CD4-positive, alpha-beta T cell (primary cell): ENCODE measurements around the gene DDC. TPM values are rescaled to one million over a fixed set of nuclear protein-coding genes. Genes with fewer than 3 reads are reported as not detected.

ENCODE experiments used
- ATAC-seq: fragments of 200-7000 bp; cut with Tn5 transposase; one replicate; pipeline ENCODE4 v1.10.0; 2022; ENCODE audit warnings: mild to moderate bottlenecking; ENCODE audit not compliant: poor library complexity
- CTCF ChIA-PET: fragments of 350-600 bp; sonication (Branson Sonifier 250); formaldehyde crosslinking; loops from one replicate; lab custom pipeline; 2021; ENCODE audit warnings: antibody characterized with exemption, inconsistent platforms; lab: Charles Lee
- POLR2A ChIA-PET: fragments of 350-600 bp; sonication (Branson Sonifier 250); formaldehyde crosslinking; loops from one replicate; lab custom pipeline; 2021; ENCODE audit warnings: antibody characterized with exemption, inconsistent platforms; lab: Charles Lee
- DNase-seq, 14 experiments: peaks; one replicate each; pipeline ENCODE4 v3.0.0-alpha.2; 2013 to 2020; ENCODE audit warnings: mixed read lengths in 2 of 14
- H3K27ac ChIP-seq, 2 donors: one replicate each; pipeline versions ENCODE4 v1.5.1 to v1.7.0; 2013; ENCODE audit warnings: low read length in 2 of 2, low read depth in 1 of 2, mild to moderate bottlenecking in 1 of 2
- H3K27me3 ChIP-seq, 2 experiments: 1 replicate in 1 of 2; 2 replicates in 1 of 2; pipeline versions ENCODE4 v1.6.1 to v1.7.0; 2013; ENCODE audit warnings: low read length in 2 of 2, control low read depth in 1 of 2, mild to moderate bottlenecking in 1 of 2, moderate library complexity in 1 of 2; ENCODE audit not compliant: insufficient read depth in 2 of 2, control insufficient read depth in 1 of 2
- H3K36me3 ChIP-seq: one replicate; pipeline ENCODE4 v1.6.1; 2013; ENCODE audit warnings: low read length, control low read depth; ENCODE audit not compliant: insufficient read depth
- H3K4me1 ChIP-seq: one replicate; pipeline ENCODE4 v1.6.1; 2013; ENCODE audit warnings: low read length, control low read depth; ENCODE audit not compliant: insufficient read depth
- H3K4me3 ChIP-seq: one replicate; pipeline ENCODE4 v1.5.1; 2013; ENCODE audit warnings: mild to moderate bottlenecking, low read length, moderate library complexity
- H3K9me3 ChIP-seq, 2 experiments: 1 replicate in 1 of 2; 2 replicates in 1 of 2; pipeline versions ENCODE4 v1.6.1 to v1.7.0; 2013; ENCODE audit warnings: low read length in 2 of 2, mild to moderate bottlenecking in 2 of 2, control low read depth in 1 of 2, moderate library complexity in 1 of 2; ENCODE audit not compliant: control insufficient read depth in 1 of 2, insufficient read depth in 1 of 2
- H3K27ac Mint-ChIP-seq: one replicate; pipeline ENCODE4 v1.8.0; 2020; ENCODE audit warnings: mixed read lengths
- H3K27me3 Mint-ChIP-seq: one replicate; pipeline ENCODE4 v1.8.0; 2021; ENCODE audit warnings: mixed read lengths
- H3K36me3 Mint-ChIP-seq: one replicate; pipeline ENCODE4 v1.8.0; 2021; ENCODE audit warnings: low read depth, mixed read lengths
- H3K4me1 Mint-ChIP-seq: one replicate; pipeline ENCODE4 v1.8.0; 2021; ENCODE audit warnings: low read depth, mixed read lengths
- H3K4me3 Mint-ChIP-seq: one replicate; pipeline ENCODE4 v1.8.0; 2020; ENCODE audit warnings: mild to moderate bottlenecking, mixed read lengths
- H3K9me3 Mint-ChIP-seq: one replicate; pipeline ENCODE4 v1.8.0; 2020; ENCODE audit warnings: mixed read lengths
- CTCF ChIP-seq: fragments of 200-600 bp; IDR thresholded peaks from one replicate; pipeline ENCODE4 v1.8.0; 2022; ENCODE audit warnings: antibody characterized with exemption, mild to moderate bottlenecking
- intact Hi-C, 2 experiments: fragments of 100-400 bp; cut with DNase I in 1 of 2; cut with micrococcal nuclease in 1 of 2; formaldehyde crosslinking; loops; one replicate each; pipeline versions ENCODE4 v1.15.1 to v1.9.0; 2023 to 2025; cut with DNase I, micrococcal nuclease
- total RNA-seq, 174 experiments: library from RNA in 2 of 174; stranded (reverse) in 2 of 174; gene quantifications; one replicate each; pipeline ENCODE4 v1.2.3 and lab custom pipeline; 2021 to 2026

The DDC gene
- total RNA-seq, 2 experiments from 2014 or later: not detected

- ChIA-PET POLR2A (no interaction called here), CTCF (no interaction called here)
- ATAC-seq (no peak), DNase-seq (no peak)
- H3K4me3 ChIP-seq: no peak overlapping the region
- Mint-ChIP-seq H3K4me1 (no peaks in the 10 kb centered on the region), H3K36me3 (no peaks in the 10 kb centered on the region), H3K27ac (no peak overlapping the region), H3K4me3 (no peak overlapping the region), H3K27me3 (no peaks in the 10 kb centered on the region), H3K9me3 (no peaks in the 10 kb centered on the region)
- H3K9me3 ChIP-seq: no peaks in the 10 kb centered on the region
- H3K36me3 ChIP-seq: no peaks in the 10 kb centered on the region
- intact Hi-C loops: no loop called here
- no peaks in the 10 kb centered on the region for H3K4me1 ChIP-seq
- no peak for TF ChIP-seq CTCF
- no peaks in the 10 kb centered on the region for H3K27me3 ChIP-seq
- no peak overlapping the region for H3K27ac ChIP-seq
Observed at GRCh38 chr7:50475340-50475739, 89.9 kb downstream of the DDC start.

DNA sequence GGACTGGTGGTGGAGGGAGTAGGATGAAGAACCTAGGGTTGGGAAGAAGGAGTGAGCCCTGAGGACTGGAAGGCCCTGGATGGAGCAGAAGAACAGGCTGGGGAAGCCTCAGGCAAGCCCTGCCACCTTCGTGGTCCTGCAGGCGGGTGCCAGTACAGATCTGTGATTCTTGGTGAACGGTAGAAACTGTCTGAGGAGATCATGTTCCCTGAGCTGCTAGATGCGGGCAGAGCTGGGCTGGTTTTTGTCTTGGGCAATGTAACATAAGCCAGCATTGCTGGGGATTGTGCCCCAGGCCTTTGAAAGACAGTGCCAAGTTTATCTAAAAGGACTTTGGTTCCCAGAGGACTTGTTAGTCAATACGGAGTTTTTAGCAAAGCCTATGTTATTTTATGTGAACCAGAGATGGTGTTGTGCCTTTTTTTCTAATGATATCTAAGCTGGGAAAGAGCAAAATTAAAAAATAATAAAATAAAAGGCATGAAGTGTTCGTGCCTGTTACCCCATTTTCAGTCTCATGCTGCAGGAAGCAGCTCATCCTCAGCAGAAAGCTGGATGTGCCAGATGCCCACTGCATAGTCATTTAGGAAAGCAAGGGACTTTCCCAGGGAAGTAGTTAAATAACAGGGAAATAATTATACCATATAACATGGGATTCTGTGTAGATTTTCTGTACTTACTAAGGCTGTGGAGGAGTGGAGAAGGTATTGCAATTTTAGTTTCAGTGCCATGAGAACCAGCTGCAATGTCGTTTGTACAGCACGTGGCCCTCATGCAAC is 90.6 kb downstream of the DDC start:
- no peak for TF ChIP-seq CTCF
- Histone ChIP-seq H3K9me3 (no peaks in the 10 kb centered on the region), H3K36me3 (no peaks in the 10 kb centered on the region), H3K4me3 (no peak overlapping the region), H3K4me1 (no peaks in the 10 kb centered on the region), H3K27ac (no peak overlapping the region), H3K27me3 (no peaks in the 10 kb centered on the region)
- ChIA-PET CTCF (no interaction called here), POLR2A (interaction anchor here (0.5 kb wide), 1 partner anchor 765 kb away, joined by 3 read pairs; no protein-coding TSS in a partner anchor)
- DNase-seq (no peak), ATAC-seq (no peak)
- no peak overlapping the region for H3K27ac Mint-ChIP-seq
- no peaks in the 10 kb centered on the region for H3K27me3 Mint-ChIP-seq
- H3K36me3 Mint-ChIP-seq: no peaks in the 10 kb centered on the region
- H3K9me3 Mint-ChIP-seq: no peaks in the 10 kb centered on the region
- intact Hi-C loops: no loop called here
- no peaks in the 10 kb centered on the region for H3K4me1 Mint-ChIP-seq
- no peak overlapping the region for H3K4me3 Mint-ChIP-seq

DNA sequence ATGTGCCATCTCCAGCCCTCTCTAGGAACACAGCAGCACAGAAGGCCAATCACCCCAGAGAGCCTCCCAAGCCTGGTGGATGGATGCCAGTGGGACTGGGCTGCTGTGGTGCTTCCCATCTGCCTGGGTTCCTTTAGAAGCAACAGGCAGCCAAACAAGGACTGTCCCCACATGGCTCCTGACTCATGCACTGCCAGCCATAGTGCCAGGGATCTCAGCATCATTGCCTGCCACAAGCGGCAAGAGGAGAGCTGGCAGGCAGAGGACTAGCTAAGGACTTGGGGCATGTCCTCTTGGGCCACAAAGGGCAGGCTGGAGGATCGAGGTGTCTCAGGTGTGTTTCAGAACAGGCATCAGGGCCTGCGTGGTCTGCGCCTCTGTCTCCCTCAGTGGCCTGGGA is 91.7 kb downstream of the DDC start:
- no peak overlapping the region for H3K27ac Mint-ChIP-seq
- H3K36me3 Mint-ChIP-seq: no peaks in the 10 kb centered on the region
- no peaks in the 10 kb centered on the region for H3K27me3 Mint-ChIP-seq
- H3K9me3 Mint-ChIP-seq: no peaks in the 10 kb centered on the region
- POLR2A ChIA-PET: no interaction called here
- Histone ChIP-seq H3K4me1 (peaks cover 2% of the 10 kb centered on the region), H3K4me3 (no peak overlapping the region), H3K27me3 (no peaks in the 10 kb centered on the region), H3K36me3 (no peaks in the 10 kb centered on the region), H3K27ac (no peak overlapping the region), H3K9me3 (no peaks in the 10 kb centered on the region)
- H3K4me3 Mint-ChIP-seq: no peak overlapping the region
- intact Hi-C loops: no loop called here
- no peaks in the 10 kb centered on the region for H3K4me1 Mint-ChIP-seq
- TF ChIP-seq CTCF: no peak
- DNase-seq (no peak), ATAC-seq (no peak)
- CTCF ChIA-PET: no interaction called here
